ENCODE results near the gene LIPF. TPM values are rescaled to one million over a fixed set of nuclear protein-coding genes. Genes with fewer than 3 reads are reported as not detected.

Gene LIPF
- total RNA-seq, 1 experiment from 2014 or later: not detected

DNA sequence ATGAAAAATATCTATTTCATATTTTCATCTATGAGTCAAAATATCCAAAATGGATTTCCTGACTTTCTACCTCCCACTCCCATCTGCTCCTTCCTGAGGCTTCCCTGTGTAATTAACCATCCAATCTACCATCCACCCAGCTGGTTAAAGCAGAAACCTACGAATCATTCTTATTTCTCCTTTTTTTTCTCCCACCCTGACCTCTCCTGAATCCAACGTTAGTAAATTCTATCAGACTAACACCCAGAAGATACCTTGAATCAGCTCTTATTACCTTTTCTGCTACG, 3.7 kb upstream of the LIPF start:
- Histone ChIP-seq H2BK12ac (ENCODE audit: insufficient read length, low read depth, low read length) (no peak overlapping the region), H3K4ac (ENCODE audit: low read depth, low read length) (no peak overlapping the region), H3T11ph (ENCODE audit: low read length) (no peak overlapping the region), H3K4me1 (ENCODE audit: insufficient read depth, low read length) (no peaks in the 10 kb centered on the region), H3K4me2 (ENCODE audit: insufficient read depth, insufficient read length, low read length) (no peak overlapping the region), H4K91ac (ENCODE audit: insufficient read length, low read depth, low read length) (no peak overlapping the region), H4K20me1 (ENCODE audit: control insufficient read depth, insufficient read depth, insufficient read length) (no peaks in the 10 kb centered on the region), H3K9me3 (ENCODE audit: control insufficient read depth, low read depth, low read length) (no peaks in the 10 kb centered on the region), H4K5ac (ENCODE audit: insufficient read length, low read depth, low read length) (no peak overlapping the region), H2BK5ac (ENCODE audit: insufficient read length, low read length) (no peak overlapping the region), H3K23ac (ENCODE audit: insufficient read length, low read depth, low read length) (no peak overlapping the region), H4K8ac (replicated peaks; ENCODE audit: insufficient read length, low read depth, low read length) (no peak overlapping the region), H3K79me2 (ENCODE audit: insufficient read depth, low read length) (no peaks in the 10 kb centered on the region), H2BK20ac (ENCODE audit: low read depth, low read length, poor library complexity, severe bottlenecking) (no peak overlapping the region), H2BK15ac (ENCODE audit: low read depth, low read length) (no peak overlapping the region), H2AFZ (ENCODE audit: low read length) (no peak overlapping the region), H3K79me1 (ENCODE audit: insufficient read depth, low read depth, low read length, poor library complexity, severe bottlenecking) (no peaks in the 10 kb centered on the region), H3K27me3 (ENCODE audit: insufficient read depth, low read length) (no peaks in the 10 kb centered on the region), H3K27ac (ENCODE audit: insufficient read length, low read depth, low read length) (no peak overlapping the region), H2BK120ac (ENCODE audit: low read depth, low read length, poor library complexity, severe bottlenecking) (no peak overlapping the region), H3K56ac (ENCODE audit: insufficient read length, low read depth, low read length) (no peak overlapping the region), H3K18ac (ENCODE audit: insufficient read length, low read depth, low read length) (no peak overlapping the region), H3K14ac (ENCODE audit: insufficient read depth, low read length) (no peak overlapping the region), H3K23me2 (ENCODE audit: insufficient read length, low read depth, low read length, poor library complexity, severe bottlenecking) (no peaks in the 10 kb centered on the region), H3K9ac (ENCODE audit: extremely low read depth, insufficient read length, low read length) (no peak overlapping the region), H2AK5ac (ENCODE audit: insufficient read length, low read length) (no peak overlapping the region)
- no peak for TF ChIP-seq CTCF (conservative IDR thresholded peaks at IDR 0.05)
- H3K9me3 Mint-ChIP-seq: peaks cover 0 to 3% of the 10 kb centered on the region in 2 experiments; a peak in 1 of 5 replicates
- H3K4me3 Mint-ChIP-seq: no peak overlapping the region
- no peaks in the 10 kb centered on the region for H3K4me1 Mint-ChIP-seq
- no peak for DNase-seq
- H3K27me3 Mint-ChIP-seq (ENCODE audit: low read depth): peaks cover 4% of the 10 kb centered on the region; the same call in 1 of the 2 replicates
- no peaks in the 10 kb centered on the region for H3K36me3 Mint-ChIP-seq (ENCODE audit: insufficient read depth in 1 of 3, low read depth in 3 of 3)
- WGBS (ENCODE audit: extremely low coverage, insufficient read length, low lambda C conversion rate): no CpG with 5 or more reads among the region's 3 CpGs
- H3K27ac Mint-ChIP-seq: no peak overlapping the region
